Rectal smooth muscle tissue (tissue), 1 donor: ENCODE data around the gene DENND1A.
"Not testable (repeated sequence)": the region's sequence is repeated elsewhere in the genome, so short reads cannot be mapped to it uniquely, and the experiment has no call there.

Experiments
- H3K27ac ChIP-seq: one replicate; pipeline ENCODE4 v1.7.0; 2013; ENCODE audit warnings: low read depth, low read length, inconsistent platforms
- H3K27me3 ChIP-seq: one replicate; pipeline ENCODE4 v1.7.0; 2013; ENCODE audit warnings: low read length; ENCODE audit not compliant: control insufficient read depth, insufficient read depth
- H3K36me3 ChIP-seq: one replicate; pipeline ENCODE4 v1.7.0; 2013; ENCODE audit warnings: low read length; ENCODE audit not compliant: control insufficient read depth, insufficient read depth
- H3K4me1 ChIP-seq: one replicate; pipeline ENCODE4 v1.7.0; 2013; ENCODE audit warnings: low read length; ENCODE audit not compliant: control insufficient read depth, insufficient read depth
- H3K4me3 ChIP-seq: one replicate; pipeline ENCODE4 v1.7.0; 2013; ENCODE audit warnings: low read length
- H3K9ac ChIP-seq: one replicate; pipeline ENCODE4 v1.7.0; 2013; ENCODE audit warnings: low read length

DENND1A gene

DNA sequence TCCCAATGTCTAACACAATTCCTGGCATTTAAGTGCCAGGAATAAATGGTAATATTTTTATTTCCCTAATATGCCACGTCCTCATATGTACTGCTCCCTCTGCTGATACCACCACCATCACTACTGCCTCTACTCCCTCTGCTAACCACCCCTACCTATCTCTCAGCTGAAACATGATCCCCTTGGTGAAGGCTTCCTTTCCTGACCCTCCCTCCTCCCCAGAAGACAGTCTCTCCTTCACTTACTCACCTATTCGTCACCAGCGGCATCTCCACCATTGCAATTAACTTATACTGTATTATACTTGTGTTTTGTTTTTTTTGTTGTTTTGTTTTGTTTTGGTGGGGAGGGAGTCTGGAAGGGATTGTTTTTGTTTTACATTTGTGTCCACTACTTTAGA, 4.8 kb downstream of the DENND1A start:
- H3K27ac ChIP-seq: no peak overlapping the region
- no peaks in the 10 kb centered on the region for H3K36me3 ChIP-seq
- no peaks in the 10 kb centered on the region for H3K27me3 ChIP-seq
- no peak overlapping the region for H3K4me3 ChIP-seq
- H3K4me1 ChIP-seq: no peaks in the 10 kb centered on the region
- H3K9ac ChIP-seq: no peak overlapping the region

DNA sequence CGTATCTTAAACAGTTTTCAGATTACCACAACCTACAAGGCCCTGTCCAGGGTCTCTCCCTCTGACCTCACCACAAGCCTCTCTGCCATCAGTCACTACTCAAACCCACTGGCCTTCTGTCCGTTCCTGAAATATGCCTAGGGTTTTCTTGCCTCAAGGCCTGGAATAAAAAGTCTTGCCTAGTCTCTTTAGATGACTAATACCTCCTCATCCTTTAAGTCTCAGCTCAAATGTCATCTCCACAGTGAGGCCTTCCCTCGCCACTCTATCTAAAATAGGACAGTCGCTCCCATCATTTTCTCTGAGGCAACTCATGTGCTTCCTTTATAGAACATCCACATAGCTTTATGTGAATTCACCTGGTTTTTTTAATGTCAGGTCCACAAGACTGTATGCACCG, 5.2 kb downstream of the DENND1A start:
- H3K4me3 ChIP-seq: no peak overlapping the region
- no peaks in the 10 kb centered on the region for H3K4me1 ChIP-seq
- no peaks in the 10 kb centered on the region for H3K36me3 ChIP-seq
- H3K27ac ChIP-seq: no peak overlapping the region
- H3K27me3 ChIP-seq: no peaks in the 10 kb centered on the region
- H3K9ac ChIP-seq: no peak overlapping the region

DNA sequence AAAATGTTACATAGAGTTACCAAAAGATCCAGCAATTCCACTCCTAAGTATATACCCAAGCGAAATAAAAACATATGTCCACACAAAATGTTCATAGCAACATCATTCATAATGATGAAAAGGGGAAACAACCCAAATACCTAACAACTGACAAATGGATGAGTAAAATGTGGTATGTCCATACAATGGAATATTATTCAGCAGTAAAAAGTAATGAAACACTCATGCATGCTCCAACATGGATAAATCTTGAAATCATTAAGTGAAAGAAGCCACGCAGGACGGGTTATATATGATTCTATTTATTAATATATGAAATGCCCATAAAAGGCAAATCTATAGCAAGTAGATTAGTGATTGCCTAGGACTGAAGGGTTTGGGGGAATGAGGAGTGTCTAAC, 6.0 kb downstream of the DENND1A start:
- Histone ChIP-seq H3K4me1 (no peaks in the 10 kb centered on the region), H3K9ac (no peak overlapping the region), H3K4me3 (no peak overlapping the region), H3K27ac (no peak overlapping the region), H3K36me3 (no peaks in the 10 kb centered on the region), H3K27me3 (no peaks in the 10 kb centered on the region)

DNA sequence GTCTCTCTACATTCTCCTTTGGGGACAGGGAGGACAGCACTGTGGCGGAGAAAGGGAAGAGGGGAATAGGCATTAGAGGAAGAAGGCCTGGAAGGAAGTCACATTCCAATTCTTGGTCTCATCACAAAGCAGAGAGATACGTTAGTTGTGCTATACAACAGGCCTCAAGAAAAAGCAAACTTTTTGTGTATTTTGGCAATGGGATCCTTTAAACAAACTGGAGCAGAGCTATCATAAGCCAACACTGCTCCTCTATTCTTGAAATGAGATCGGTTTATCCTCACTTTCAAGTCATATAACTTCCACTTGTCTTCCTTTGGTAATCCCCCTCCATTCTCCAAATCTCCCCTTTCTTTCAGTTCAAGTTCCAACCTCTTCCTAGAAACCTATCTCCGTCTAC, 6.5 kb downstream of the DENND1A start:
- Histone ChIP-seq H3K27me3 (no peaks in the 10 kb centered on the region), H3K4me3 (no peak overlapping the region), H3K27ac (no peak overlapping the region), H3K9ac (no peak overlapping the region), H3K4me1 (no peaks in the 10 kb centered on the region), H3K36me3 (no peaks in the 10 kb centered on the region)

DNA sequence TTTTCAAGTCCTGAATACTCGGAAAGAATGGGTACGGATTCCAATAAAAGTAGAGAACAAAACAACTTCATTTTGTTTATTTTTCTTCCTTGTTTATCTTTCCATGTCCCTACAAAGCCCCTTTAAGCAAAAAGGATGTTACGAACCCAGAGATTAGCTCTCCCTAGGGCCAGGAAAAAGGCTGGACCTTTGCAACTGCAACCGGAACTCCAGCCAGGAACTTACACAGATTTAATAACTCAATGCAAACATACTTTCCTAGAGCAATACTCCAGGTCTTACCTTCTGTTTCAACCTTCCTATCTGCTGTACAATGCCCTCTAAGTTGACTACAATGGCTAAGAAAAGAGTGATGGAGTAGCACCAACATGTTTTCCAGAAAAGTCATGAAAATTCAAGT, 7.0 kb downstream of the DENND1A start:
- Histone ChIP-seq H3K4me1 (no peaks in the 10 kb centered on the region), H3K27ac (no peak overlapping the region), H3K9ac (no peak overlapping the region), H3K27me3 (no peaks in the 10 kb centered on the region), H3K36me3 (no peaks in the 10 kb centered on the region), H3K4me3 (no peak overlapping the region)

DNA sequence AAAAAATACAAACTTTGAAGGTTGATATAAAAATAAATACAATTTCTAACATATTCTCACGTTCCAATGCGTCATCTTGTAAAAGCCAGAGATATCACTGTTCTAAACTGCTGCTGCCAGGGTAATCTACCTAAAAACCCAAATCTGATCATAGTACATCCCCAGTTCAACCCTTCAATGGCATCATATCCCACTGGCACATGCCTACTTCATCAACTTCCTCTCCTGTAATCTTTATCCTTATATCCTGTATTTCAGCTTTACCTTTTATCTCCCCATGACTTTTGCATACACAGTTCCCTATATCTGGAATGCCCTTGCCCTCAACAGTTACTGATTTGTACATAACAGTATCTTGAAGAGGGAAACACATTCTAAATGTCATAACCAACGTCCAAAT, 7.5 kb downstream of the DENND1A start:
- no peaks in the 10 kb centered on the region for H3K4me1 ChIP-seq
- H3K4me3 ChIP-seq: no peak overlapping the region
- no peak overlapping the region for H3K27ac ChIP-seq
- H3K9ac ChIP-seq: no peak overlapping the region
- no peaks in the 10 kb centered on the region for H3K27me3 ChIP-seq
- no peaks in the 10 kb centered on the region for H3K36me3 ChIP-seq

DNA sequence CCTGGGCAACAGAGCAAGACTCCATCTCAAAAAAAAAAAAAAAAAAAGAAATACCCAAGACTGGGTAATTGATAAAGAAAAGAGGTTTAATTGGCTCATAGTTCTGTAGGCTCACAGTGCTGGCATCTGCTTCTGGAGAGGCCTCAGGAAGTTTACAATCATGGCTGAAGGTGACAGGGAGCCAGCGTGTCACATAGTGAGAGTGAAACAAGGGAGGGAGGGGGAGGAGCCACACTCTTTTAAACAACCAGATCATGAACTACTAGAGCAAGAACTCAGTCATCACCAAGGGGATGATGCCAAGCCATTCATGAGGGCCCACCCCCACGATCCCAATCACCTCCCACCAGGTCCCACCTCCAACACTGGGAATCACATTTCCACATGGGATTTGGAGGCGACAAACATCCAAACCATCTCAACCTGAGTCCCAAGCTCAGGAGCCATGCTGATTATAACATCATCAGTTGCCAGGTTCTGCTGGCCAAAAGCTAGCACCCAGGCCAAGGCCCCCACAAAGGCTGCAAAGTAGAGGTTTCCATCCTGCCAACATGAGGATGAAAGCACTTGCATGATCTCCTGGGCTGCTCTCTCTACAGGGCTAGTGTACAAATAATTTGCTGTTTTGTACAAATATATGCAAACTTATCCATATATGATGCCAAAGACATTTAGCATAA, 15.3 kb downstream of the DENND1A start:
- Histone ChIP-seq H3K36me3 (no peaks in the 10 kb centered on the region), H3K27ac (no peak overlapping the region), H3K4me3 (no peak overlapping the region), H3K9ac (no peak overlapping the region), H3K27me3 (no peaks in the 10 kb centered on the region), H3K4me1 (no peaks in the 10 kb centered on the region)

DNA sequence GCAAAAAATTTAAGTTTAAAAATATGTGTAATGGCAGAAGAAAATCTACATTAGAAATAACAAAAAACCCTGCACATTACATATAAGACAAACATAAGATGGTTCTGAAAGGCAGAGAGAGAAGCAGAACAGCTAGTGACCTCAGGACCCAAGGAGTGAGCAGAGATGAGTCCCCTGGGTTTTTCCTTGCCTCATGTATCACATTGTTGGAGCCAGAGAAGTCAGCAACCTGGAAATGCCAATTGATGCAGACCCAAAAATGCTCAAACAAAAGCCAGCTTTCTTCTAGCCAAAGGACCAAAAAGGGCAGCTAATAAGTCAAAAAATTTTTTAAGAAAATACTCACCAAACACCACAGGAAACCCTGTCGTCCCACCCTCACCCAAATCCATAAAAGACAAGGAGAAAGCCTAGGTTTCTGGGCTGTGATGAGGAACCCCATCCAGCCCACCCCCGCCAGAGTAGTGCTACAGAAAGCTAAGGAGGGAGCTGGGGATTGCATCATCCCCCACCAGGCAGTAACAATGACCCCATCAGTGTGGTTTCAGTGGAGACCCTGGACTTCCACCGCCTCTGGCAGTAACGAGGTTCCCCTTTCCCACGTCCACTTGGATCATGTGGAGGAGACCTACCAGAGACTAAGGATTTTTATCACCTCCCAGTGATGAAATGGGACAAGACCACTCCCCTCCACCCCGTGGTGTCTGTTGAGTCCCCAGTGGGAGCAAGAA, 17.6 kb downstream of the DENND1A start:
- Histone ChIP-seq H3K4me1 (no peaks in the 10 kb centered on the region), H3K9ac (no peak overlapping the region), H3K36me3 (no peaks in the 10 kb centered on the region), H3K4me3 (no peak overlapping the region), H3K27me3 (no peaks in the 10 kb centered on the region), H3K27ac (no peak overlapping the region)

DNA sequence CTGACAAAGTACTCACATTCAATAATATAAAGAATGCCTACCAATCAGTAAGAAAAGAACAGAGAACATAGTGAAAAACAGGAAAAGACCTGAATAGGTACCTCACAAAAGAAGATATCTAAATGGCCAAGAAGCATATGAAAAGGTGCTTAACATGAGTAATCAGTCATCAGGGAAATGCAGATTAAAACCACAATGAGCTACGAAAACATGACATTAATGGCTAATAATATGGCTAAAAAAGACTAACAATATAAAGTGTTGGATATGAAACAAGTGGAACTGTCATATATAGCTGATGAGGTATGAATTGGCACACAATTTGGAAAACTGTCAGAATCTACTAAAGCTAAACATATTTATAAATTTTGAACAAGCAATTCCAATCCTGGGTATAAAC, 18.9 kb downstream of the DENND1A start:
- no peak overlapping the region for H3K4me3 ChIP-seq
- H3K4me1 ChIP-seq: no peaks in the 10 kb centered on the region
- H3K27ac ChIP-seq: no peak overlapping the region
- H3K27me3 ChIP-seq: no peaks in the 10 kb centered on the region
- no peak overlapping the region for H3K9ac ChIP-seq
- H3K36me3 ChIP-seq: no peaks in the 10 kb centered on the region

DNA sequence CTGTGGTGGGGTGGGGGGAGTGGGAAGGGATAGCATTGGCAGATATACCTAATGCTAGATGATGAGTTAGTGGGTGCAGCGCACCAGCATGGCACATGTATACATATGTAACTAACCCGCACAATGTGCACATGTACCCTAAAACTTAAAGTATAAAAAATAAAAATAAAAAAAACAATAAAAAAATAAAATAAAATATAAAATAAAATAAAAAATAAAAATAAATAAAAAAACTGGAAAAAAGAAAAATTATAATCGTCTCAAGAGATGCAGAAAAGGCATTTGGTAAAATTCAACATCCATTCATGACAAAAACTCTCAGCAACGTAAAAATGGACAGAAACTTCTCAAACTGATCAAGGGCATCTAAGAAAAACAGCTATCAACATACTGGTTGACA, 20.7 kb downstream of the DENND1A start:
- not testable (repeated sequence) for H3K27ac ChIP-seq, H3K4me1 ChIP-seq, H3K36me3 ChIP-seq

DNA sequence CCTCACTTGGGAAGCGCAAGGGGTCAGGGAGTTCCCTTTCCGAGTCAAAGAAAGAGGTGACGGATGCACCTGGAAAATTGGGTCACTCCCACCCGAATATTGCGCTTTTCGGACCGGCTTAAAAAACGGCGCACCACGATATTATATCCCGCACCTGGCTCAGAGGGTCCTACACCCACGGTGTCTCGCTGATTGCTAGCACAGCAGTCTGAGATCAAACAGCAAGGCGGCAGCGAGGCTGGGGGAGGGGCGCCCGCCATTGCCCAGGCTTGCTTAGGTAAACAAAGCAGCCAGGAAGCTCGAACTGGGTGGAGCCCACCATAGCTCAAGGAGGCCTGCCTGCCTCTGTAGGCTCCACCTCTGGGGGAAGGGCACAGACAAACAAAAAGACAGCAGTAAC, 26.4 kb downstream of the DENND1A start:
- H3K4me3 ChIP-seq, H3K27me3 ChIP-seq, H3K9ac ChIP-seq, H3K36me3 ChIP-seq, H3K27ac ChIP-seq, H3K4me1 ChIP-seq: not testable (repeated sequence)

More for the DNA sequence above, 20.7 kb downstream of the DENND1A start:
- not testable (repeated sequence) for H3K9ac ChIP-seq, H3K27me3 ChIP-seq, H3K4me3 ChIP-seq

DNA sequence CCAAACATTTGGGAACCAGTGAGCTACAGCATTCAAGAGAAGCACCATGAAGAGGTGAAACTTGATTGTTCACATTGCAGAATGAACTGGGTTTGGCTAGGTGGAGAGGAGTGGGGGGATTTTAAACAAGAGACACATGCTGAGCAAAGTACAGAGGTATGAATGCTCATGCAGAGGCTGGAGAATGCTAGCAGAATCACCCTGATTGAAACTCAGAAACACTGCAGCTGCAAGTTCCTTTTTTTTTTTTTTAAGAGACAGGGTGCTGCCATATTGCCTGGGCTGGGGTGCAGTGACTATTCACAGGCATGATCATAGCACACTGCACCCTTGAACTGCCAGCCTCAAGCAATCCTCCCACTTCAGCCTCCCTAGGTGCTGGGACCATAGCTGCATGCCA, 35.1 kb downstream of the DENND1A start:
- H3K27me3 ChIP-seq: no peaks in the 10 kb centered on the region
- peaks cover 2% of the 10 kb centered on the region for H3K36me3 ChIP-seq
- no peak overlapping the region for H3K4me3 ChIP-seq
- H3K9ac ChIP-seq: no peak overlapping the region
- no peak overlapping the region for H3K27ac ChIP-seq
- H3K4me1 ChIP-seq: no peaks in the 10 kb centered on the region

DNA sequence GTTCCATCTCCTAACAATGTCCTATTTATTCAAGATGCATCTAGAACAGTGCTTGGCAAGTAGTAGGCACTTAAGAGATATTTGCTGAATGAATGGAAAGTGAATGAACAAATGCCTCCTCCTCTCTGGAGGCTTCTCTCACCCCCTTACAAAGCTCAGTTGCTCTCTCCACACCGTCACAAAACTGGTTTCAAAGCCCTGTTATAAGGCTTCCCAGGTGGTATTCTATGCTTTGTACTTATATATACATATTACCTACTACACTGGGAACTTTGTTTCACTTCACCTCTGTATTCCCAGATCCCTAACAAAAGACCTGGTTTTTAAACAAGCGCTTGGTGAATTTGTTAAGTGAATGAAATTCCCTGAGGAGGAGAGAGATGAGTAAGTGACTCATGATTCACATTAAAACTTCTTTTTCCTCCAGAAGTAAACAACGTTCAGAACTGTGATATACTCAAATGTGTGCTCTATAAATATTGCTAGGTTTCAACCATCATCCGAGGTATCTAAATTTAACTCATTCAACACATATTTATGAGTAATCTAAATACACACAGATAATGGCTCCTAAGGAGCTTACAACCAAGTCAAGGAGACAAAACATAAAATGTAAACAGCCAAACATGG, 36.0 kb downstream of the DENND1A start:
- no peak overlapping the region for H3K27ac ChIP-seq

More for the DNA sequence above, 36.0 kb downstream of the DENND1A start:
- H3K36me3 ChIP-seq: peaks cover under 1% of the 10 kb centered on the region
- no peak overlapping the region for H3K4me3 ChIP-seq
- no peaks in the 10 kb centered on the region for H3K4me1 ChIP-seq
- no peaks in the 10 kb centered on the region for H3K27me3 ChIP-seq
- no peak overlapping the region for H3K9ac ChIP-seq
